RWPE2 (cell line): ENCODE data around the gene SMCO1.
"Not testable (repeated sequence)": the region's sequence is repeated elsewhere in the genome, so short reads cannot be mapped to it uniquely, and the experiment has no call there.

Source experiments
- ATAC-seq: fragments of 200-7000 bp; cut with Tn5 transposase; 3 replicates; pipeline ENCODE4 v1.9.1; 2021; ENCODE audit warnings: low read depth
- DNase-seq: peaks from one replicate; pipeline ENCODE4 v3.0.0-alpha.2; 2020; ENCODE audit warnings: low spot score
- H3K27ac ChIP-seq: fragments of 450-650 bp; 2 replicates; pipeline ENCODE4 v1.5.1; 2017; ENCODE audit warnings: mild to moderate bottlenecking; ENCODE audit not compliant: poor library complexity, severe bottlenecking
- H3K27me3 ChIP-seq: fragments of 250-450 bp; sonication (Bioruptor Pico); 2 replicates; pipeline ENCODE4 v1.5.1; 2021; ENCODE audit warnings: mild to moderate bottlenecking, moderate library complexity; ENCODE audit not compliant: insufficient read depth, poor library complexity, severe bottlenecking
- H3K36me3 ChIP-seq: fragments of 250-450 bp; sonication (Bioruptor Pico); 2 replicates; pipeline ENCODE4 v1.5.1; 2020; ENCODE audit warnings: low read depth, mild to moderate bottlenecking, moderate library complexity
- H3K4me1 ChIP-seq: fragments of 250-450 bp; sonication (Bioruptor Pico); 2 replicates; pipeline ENCODE4 v1.5.1; 2021; ENCODE audit warnings: mild to moderate bottlenecking, moderate library complexity; ENCODE audit not compliant: insufficient read depth, poor library complexity, severe bottlenecking
- H3K4me3 ChIP-seq: fragments of 250-450 bp; sonication (Bioruptor Pico); 2 replicates; pipeline ENCODE4 v1.5.1; 2021; ENCODE audit warnings: mild to moderate bottlenecking, moderate library complexity; ENCODE audit not compliant: severe bottlenecking
- H3K9me3 ChIP-seq: fragments of 250-450 bp; sonication (Bioruptor Pico); 2 replicates; pipeline ENCODE4 v1.5.1; 2021; ENCODE audit warnings: mild to moderate bottlenecking, moderate library complexity; ENCODE audit not compliant: severe bottlenecking
- CTCF ChIP-seq: fragments of 450-650 bp; IDR thresholded peaks from one replicate; pipeline ENCODE4 v1.5.1; 2017; ENCODE audit warnings: mild to moderate bottlenecking, moderate library complexity; ENCODE audit not compliant: poor library complexity, severe bottlenecking

The SMCO1 gene

GRCh38 chr3:196458063-196458462, 57.1 kb downstream of the SMCO1 start:
- Histone ChIP-seq H3K9me3 (no peaks in the 10 kb centered on the region), H3K4me3 (no peak overlapping the region), H3K27ac (no peak overlapping the region), H3K27me3 (no peaks in the 10 kb centered on the region), H3K36me3 (no peaks in the 10 kb centered on the region), H3K4me1 (no peaks in the 10 kb centered on the region)
- no peak for DNase-seq
- ATAC-seq, result no peak
- TF ChIP-seq CTCF, result no peak

- H3K27me3 ChIP-seq, H3K27ac ChIP-seq, DNase-seq, H3K9me3 ChIP-seq, H3K4me1 ChIP-seq, H3K36me3 ChIP-seq, ATAC-seq, H3K4me3 ChIP-seq: not testable (repeated sequence)
Observed at GRCh38 chr3:196457470-196457869, 57.7 kb downstream of the SMCO1 start.
